IMR-90 (cell line): ENCODE data around the gene GLDC. TPM values are rescaled to one million over a fixed set of nuclear protein-coding genes. Genes with fewer than 3 reads are reported as not detected.

ENCODE experiments used
- ATAC-seq: fragments of 200-7000 bp; cut with Tn5 transposase; 2 replicates; pipeline ENCODE4 v1.9.1; 2020; ENCODE audit warnings: low read depth, mild to moderate bottlenecking, moderate library complexity
- BruUV-seq: library from RNA; stranded (reverse); fragments of 400-500 nt; replicated peaks from 2 replicates; lab custom pipeline; 2021; lab: Mats Ljungman, UMichigan
- CTCF ChIA-PET: fragments of 300-600 bp; formaldehyde crosslinking; extraction: SDS; loops from one replicate; lab custom pipeline; 2021; ENCODE audit warnings: antibody characterized with exemption; lab: Yijun Ruan, JAX
- POLR2A ChIA-PET: fragments of 300-600 bp; sonication (Branson Sonifier 250); formaldehyde crosslinking; loops from one replicate; lab custom pipeline; 2022; ENCODE audit warnings: antibody characterized with exemption; ENCODE audit not compliant: unreplicated experiment; lab: Charles Lee
- DNase-seq: peaks from one replicate; pipeline ENCODE4 v3.0.0; 2013
- H2AFZ ChIP-seq: replicated peaks from 2 replicates; pipeline ENCODE3; 2013; ENCODE audit warnings: low read length, mild to moderate bottlenecking; ENCODE audit not compliant: poor library complexity
- H2AK5ac ChIP-seq: 2 replicates; pipeline ENCODE4 v1.6.1; 2013; ENCODE audit warnings: low read depth, low read length, inconsistent platforms
- H2AK9ac ChIP-seq: replicated peaks from 2 replicates; pipeline ENCODE3; 2013; ENCODE audit warnings: mild to moderate bottlenecking, low read depth, low read length, moderate library complexity; ENCODE audit not compliant: poor library complexity
- H2BK120ac ChIP-seq: 2 replicates; pipeline ENCODE4 v1.6.1; 2013; ENCODE audit warnings: low read depth, low read length, inconsistent platforms
- H2BK15ac ChIP-seq: 3 replicates; pipeline ENCODE4 v1.6.1; 2013; ENCODE audit warnings: low read depth, low read length, inconsistent platforms
- H2BK20ac ChIP-seq: 2 replicates; pipeline ENCODE4 v1.6.1; 2013; ENCODE audit warnings: low read depth, mild to moderate bottlenecking, inconsistent platforms, low read length, moderate library complexity
- H2BK5ac ChIP-seq: 2 replicates; pipeline ENCODE4 v1.6.1; 2013; ENCODE audit warnings: mild to moderate bottlenecking, low read depth, low read length, inconsistent platforms; ENCODE audit not compliant: poor library complexity, severe bottlenecking
- H3K14ac ChIP-seq: replicated peaks from 2 replicates; pipeline ENCODE4 v1.6.1; 2013; ENCODE audit warnings: low read depth, low read length, inconsistent platforms
- H3K18ac ChIP-seq: 2 replicates; pipeline ENCODE4 v1.6.1; 2013; ENCODE audit warnings: low read depth, low read length, control low read depth
- H3K23ac ChIP-seq: 2 replicates; pipeline ENCODE4 v1.6.1; 2013; ENCODE audit warnings: low read depth, low read length, inconsistent platforms
- H3K27ac ChIP-seq: 2 replicates; pipeline ENCODE4 v1.5.1; 2013; ENCODE audit warnings: mild to moderate bottlenecking, control low read depth, low read length; ENCODE audit not compliant: insufficient read depth
- H3K27me3 ChIP-seq: 2 replicates; pipeline ENCODE4 v1.6.1; 2013; ENCODE audit warnings: low read length; ENCODE audit not compliant: control insufficient read depth, insufficient read depth
- H3K36me3 ChIP-seq: 2 replicates; pipeline ENCODE4 v1.6.1; 2013; ENCODE audit warnings: low read length, mixed read lengths; ENCODE audit not compliant: control insufficient read depth, insufficient read depth
- H3K4ac ChIP-seq: 2 replicates; pipeline ENCODE4 v1.6.1; 2013; ENCODE audit warnings: low read depth, low read length, inconsistent platforms
- H3K4me1 ChIP-seq: 2 replicates; pipeline ENCODE4 v1.6.1; 2013; ENCODE audit warnings: low read length, mixed read lengths; ENCODE audit not compliant: control insufficient read depth, insufficient read depth
- H3K4me2 ChIP-seq: 2 replicates; pipeline ENCODE4 v1.6.1; 2013; ENCODE audit warnings: low read depth, mild to moderate bottlenecking, control low read depth, low read length, moderate library complexity
- H3K4me3 ChIP-seq: 2 replicates; pipeline ENCODE4 v1.5.1; 2013; ENCODE audit warnings: low read depth, mild to moderate bottlenecking, control low read depth, low read length, moderate library complexity; ENCODE audit not compliant: insufficient read depth
- H3K56ac ChIP-seq: 2 replicates; pipeline ENCODE4 v1.6.1; 2013; ENCODE audit warnings: low read length, inconsistent platforms; ENCODE audit not compliant: insufficient read depth; ENCODE audit errors: extremely low read depth
- H3K79me1 ChIP-seq, 2 experiments: 2 replicates each; pipeline ENCODE4 v1.6.1; 2013; ENCODE audit warnings: low read length in 2 of 2, inconsistent platforms in 1 of 2, low read depth in 1 of 2
- H3K9ac ChIP-seq: 2 replicates; pipeline ENCODE4 v1.6.1; 2013; ENCODE audit warnings: low read depth, low read length, control low read depth
- H3K9me1 ChIP-seq: 2 replicates; pipeline ENCODE4 v1.6.1; 2013; ENCODE audit warnings: low read length, inconsistent platforms; ENCODE audit not compliant: insufficient read depth
- H3K9me3 ChIP-seq: 2 replicates; pipeline ENCODE4 v1.6.1; 2013; ENCODE audit warnings: low read length; ENCODE audit not compliant: control insufficient read depth, insufficient read depth
- H4K20me1 ChIP-seq: 2 replicates; pipeline ENCODE4 v1.6.1; 2013; ENCODE audit warnings: low read length, inconsistent platforms; ENCODE audit not compliant: insufficient read depth
- H4K5ac ChIP-seq: 2 replicates; pipeline ENCODE4 v1.6.1; 2013; ENCODE audit warnings: mild to moderate bottlenecking, low read depth, low read length, control low read depth
- H4K8ac ChIP-seq, 2 experiments: 2 replicates each; pipeline ENCODE4 v1.6.1; 2013; ENCODE audit warnings: low read depth in 2 of 2, low read length in 2 of 2, control low read depth in 1 of 2, inconsistent platforms in 1 of 2
- H4K91ac ChIP-seq: 2 replicates; pipeline ENCODE4 v1.6.1; 2013; ENCODE audit warnings: low read depth, low read length, inconsistent platforms; ENCODE audit not compliant: insufficient read depth
- BHLHE40 ChIP-seq: fragments of 150-350 bp; IDR thresholded peaks from 2 replicates; pipeline ENCODE4 v1.6.1; 2016; ENCODE audit warnings: mild to moderate bottlenecking, low read depth, low read length
- CEBPB ChIP-seq: IDR thresholded peaks from 2 replicates; pipeline ENCODE4 v1.6.1; 2012; ENCODE audit warnings: low read depth, low read length, improper control_type of control experiment
- CHD1 ChIP-seq: IDR thresholded peaks from 2 replicates; pipeline ENCODE4 v1.6.1; 2012; ENCODE audit warnings: low read depth, low read length, improper control_type of control experiment
- FOS ChIP-seq: fragments of 150-350 bp; IDR thresholded peaks from 2 replicates; pipeline ENCODE4 v1.6.1; 2016; ENCODE audit warnings: low read depth, low read length
- MAFK ChIP-seq: IDR thresholded peaks from 2 replicates; pipeline ENCODE4 v1.6.1; 2012; ENCODE audit warnings: low read depth, low read length, improper control_type of control experiment
- MAZ ChIP-seq: IDR thresholded peaks from 2 replicates; pipeline ENCODE4 v1.6.1; 2012; ENCODE audit warnings: low read depth, mild to moderate bottlenecking, low read length, improper control_type of control experiment, moderate library complexity, borderline replicate concordance
- NFE2L2 ChIP-seq: fragments of 150-350 bp; IDR thresholded peaks from 2 replicates; pipeline ENCODE4 v1.6.1; 2016; ENCODE audit warnings: low read depth, mild to moderate bottlenecking, low read length
- RAD21 ChIP-seq: IDR thresholded peaks from 2 replicates; pipeline ENCODE4 v1.6.1; 2012; ENCODE audit warnings: low read length, improper control_type of control experiment
- RFX5 ChIP-seq: IDR thresholded peaks from 2 replicates; pipeline ENCODE4 v1.8.0; 2012; ENCODE audit warnings: low read depth, mild to moderate bottlenecking, low read length, moderate library complexity
- WGBS, 2 experiments: methylation state at CpG; one replicate each; pipeline versions ENCODE4 v1.1.5 to v1.1.7; 2013; ENCODE audit warnings: missing lambda C conversion rate in 2 of 2; ENCODE audit not compliant: insufficient read length in 1 of 2; ENCODE audit errors: extremely low coverage in 2 of 2; 5-methylcytosine and 5-hydroxymethylcytosine counted together
- dilution Hi-C: fragments of 300-500 bp; cut with HindIII; formaldehyde crosslinking; loops from one replicate; pipeline ENCODE4 v1.14.3; 2018; ENCODE audit warnings: low sequenced_read_pairs; ENCODE audit not compliant: unreplicated experiment
- in situ Hi-C: fragments of 300-500 bp; cut with MboI; formaldehyde crosslinking; loops from 3 replicates; pipeline ENCODE4 v1.14.3; 2019; ENCODE audit warnings: low sequenced_read_pairs, inconsistent platforms, mixed read lengths
- intact Hi-C: fragments of 100-400 bp; cut with micrococcal nuclease; formaldehyde crosslinking; loops from 2 replicates; pipeline ENCODE4 v1.10.0; 2022
- polyA plus RNA-seq, 3 experiments: library from polyadenylated mRNA; depleted of rRNA; stranded (reverse); fragments of >200 nt; gene quantifications; 2 replicates each; pipeline ENCODE4 v1.2.3, GENCODE V29; 2012; ENCODE audit warnings: low replicate concordance in 1 of 3
- total RNA-seq: library from RNA; depleted of rRNA; stranded (reverse); fragments of >200 nt; gene quantifications from 2 replicates; pipeline ENCODE4 v1.2.3, GENCODE V29; 2012
- TF ChIP-seq, protein P1 (sequence below): conservative IDR thresholded peaks from 2 replicates; pipeline ENCODE4 v1.5.1; 2012; ENCODE audit warnings: mild to moderate bottlenecking, low read depth, low read length, improper control_type of control experiment
- TF ChIP-seq, protein P2 (sequence below): fragments of 150-350 bp; IDR thresholded peaks from 2 replicates; pipeline ENCODE4 v1.6.1; 2017; ENCODE audit warnings: mild to moderate bottlenecking, antibody characterized with exemption, low read length, low read depth

The GLDC gene
- total and polyA plus RNA-seq, 2 of the 4 experiments (the other 2 are of a cell fraction), result 0.36 to 0.50 TPM

DNA sequence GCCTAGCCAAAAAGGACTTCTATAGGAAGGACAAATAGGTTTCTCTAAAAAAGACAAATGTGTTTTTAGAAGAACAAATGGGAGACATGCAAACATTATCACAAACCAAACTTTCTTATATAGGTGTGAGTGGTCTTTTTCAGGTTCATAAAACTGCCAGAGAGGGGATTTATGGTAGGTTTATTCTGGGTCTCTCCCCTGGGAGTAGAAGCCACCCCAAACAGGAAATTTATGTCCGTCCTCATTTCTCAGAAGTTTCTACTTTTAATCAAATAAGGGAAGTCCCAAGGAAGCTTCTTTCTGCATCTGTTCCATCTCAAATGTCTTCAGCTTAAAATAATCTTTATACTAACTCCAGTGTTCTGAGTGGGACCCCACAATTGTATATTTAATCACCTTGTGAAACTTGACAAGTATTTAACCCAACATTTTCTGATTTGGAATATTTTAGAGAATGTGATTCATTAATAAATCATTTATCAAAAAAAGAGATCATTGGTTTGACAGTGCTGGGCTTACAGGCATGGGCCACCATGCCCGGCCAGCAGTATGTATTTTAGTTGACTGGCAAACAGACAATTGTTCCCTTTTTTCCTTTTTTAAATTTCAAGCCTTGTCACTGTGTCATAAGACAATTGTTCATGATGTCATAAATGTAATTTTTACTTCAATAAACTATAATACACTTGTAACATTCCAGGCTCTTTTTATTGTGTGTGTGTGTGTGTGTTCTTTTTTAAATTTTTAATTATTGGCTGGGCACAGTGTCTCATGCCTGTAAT is 44.6 kb upstream of the GLDC start (continued):
- no peak for TF ChIP-seq MAFK

DNA sequence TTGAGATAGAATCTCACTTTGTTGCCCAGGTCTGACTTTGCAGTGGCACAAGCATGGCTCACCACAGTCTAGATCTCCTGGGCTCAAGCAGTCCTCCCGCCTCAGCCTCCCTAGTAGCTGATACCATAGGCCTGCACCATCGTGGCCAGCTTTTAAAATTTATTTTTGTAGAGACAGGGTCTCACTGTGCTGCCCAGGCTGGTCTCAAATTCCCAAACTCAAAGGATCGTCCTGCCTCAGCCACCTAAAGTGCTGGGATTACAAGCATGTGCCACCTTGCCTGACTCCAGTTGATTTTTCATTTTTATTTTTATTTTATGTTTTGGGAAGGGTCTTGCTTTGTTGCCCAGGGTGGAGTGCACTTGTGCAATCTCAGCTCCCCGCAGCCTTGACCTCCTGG is 41.7 kb upstream of the GLDC start:
- ChIA-PET CTCF (interaction anchor here (0.9 kb wide), 1 partner anchor 102 kb away, joined by 3 read pairs; no protein-coding TSS in a partner anchor), POLR2A (no interaction called here)
- Histone ChIP-seq H3K23ac (no peak overlapping the region), H3K36me3 (peaks cover 3% of the 10 kb centered on the region; the same call in 1 of the 2 replicates), H4K8ac (no peak overlapping the region), H2BK15ac (no peak overlapping the region), H3K9me3 (no peaks in the 10 kb centered on the region), H2AK5ac (no peak overlapping the region), H3K27ac (no peak overlapping the region), H3K56ac (no peak overlapping the region), H4K20me1 (no peaks in the 10 kb centered on the region), H2AFZ (no peak overlapping the region), H3K79me1 (peaks cover 12 to 13% of the 10 kb centered on the region in 2 experiments), H3K27me3 (no peaks in the 10 kb centered on the region), H2BK120ac (no peak overlapping the region), H3K4me3 (no peak overlapping the region), H3K18ac (no peak overlapping the region), H3K9ac (no peak overlapping the region), H2BK5ac (no peak overlapping the region), H2BK20ac (no peak overlapping the region), H3K4me1 (no peaks in the 10 kb centered on the region), H4K91ac (no peak overlapping the region), H4K5ac (no peak overlapping the region), H3K4ac (no peak overlapping the region), H3K14ac (no peak overlapping the region), H2AK9ac (no peak overlapping the region), H3K9me1 (peaks cover 4% of the 10 kb centered on the region), H3K4me2 (no peak overlapping the region)
- in situ Hi-C loops, result loop anchor here (10.0 kb wide), 1 partner anchor 68 kb away; the partner anchor contains the start of gene KDM4C
- intact Hi-C loops, result no loop called here
- dilution Hi-C loops, result no loop called here
- DNase-seq (no peak), ATAC-seq (no peak)
- no TSS peak for BruUV-seq
- WGBS, 2 experiments, result no CpG with 5 or more reads among the region's 4 CpGs
- no peak for TF ChIP-seq MAZ
- no peak for TF ChIP-seq CEBPB
- TF ChIP-seq RAD21, result no peak
- no peak for TF ChIP-seq NFE2L2
- TF ChIP-seq MAFK, result no peak
- TF ChIP-seq FOS, result no peak
- TF ChIP-seq CHD1, result no peak
- no peak for TF ChIP-seq BHLHE40
- TF ChIP-seq, protein P1, sequence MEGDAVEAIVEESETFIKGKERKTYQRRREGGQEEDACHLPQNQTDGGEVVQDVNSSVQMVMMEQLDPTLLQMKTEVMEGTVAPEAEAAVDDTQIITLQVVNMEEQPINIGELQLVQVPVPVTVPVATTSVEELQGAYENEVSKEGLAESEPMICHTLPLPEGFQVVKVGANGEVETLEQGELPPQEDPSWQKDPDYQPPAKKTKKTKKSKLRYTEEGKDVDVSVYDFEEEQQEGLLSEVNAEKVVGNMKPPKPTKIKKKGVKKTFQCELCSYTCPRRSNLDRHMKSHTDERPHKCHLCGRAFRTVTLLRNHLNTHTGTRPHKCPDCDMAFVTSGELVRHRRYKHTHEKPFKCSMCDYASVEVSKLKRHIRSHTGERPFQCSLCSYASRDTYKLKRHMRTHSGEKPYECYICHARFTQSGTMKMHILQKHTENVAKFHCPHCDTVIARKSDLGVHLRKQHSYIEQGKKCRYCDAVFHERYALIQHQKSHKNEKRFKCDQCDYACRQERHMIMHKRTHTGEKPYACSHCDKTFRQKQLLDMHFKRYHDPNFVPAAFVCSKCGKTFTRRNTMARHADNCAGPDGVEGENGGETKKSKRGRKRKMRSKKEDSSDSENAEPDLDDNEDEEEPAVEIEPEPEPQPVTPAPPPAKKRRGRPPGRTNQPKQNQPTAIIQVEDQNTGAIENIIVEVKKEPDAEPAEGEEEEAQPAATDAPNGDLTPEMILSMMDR, result no peak
- TF ChIP-seq, protein P2, sequence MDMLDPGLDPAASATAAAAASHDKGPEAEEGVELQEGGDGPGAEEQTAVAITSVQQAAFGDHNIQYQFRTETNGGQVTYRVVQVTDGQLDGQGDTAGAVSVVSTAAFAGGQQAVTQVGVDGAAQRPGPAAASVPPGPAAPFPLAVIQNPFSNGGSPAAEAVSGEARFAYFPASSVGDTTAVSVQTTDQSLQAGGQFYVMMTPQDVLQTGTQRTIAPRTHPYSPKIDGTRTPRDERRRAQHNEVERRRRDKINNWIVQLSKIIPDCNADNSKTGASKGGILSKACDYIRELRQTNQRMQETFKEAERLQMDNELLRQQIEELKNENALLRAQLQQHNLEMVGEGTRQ, result no peak
- TF ChIP-seq RFX5, result no peak
